ENCODE results near the gene HOXD8.

The HOXD8 gene

GRCh38 chr2:176112375-176113302 is 16.9 kb upstream of the HOXD8 start:
- Histone ChIP-seq H3K9me3 (ENCODE audit: control insufficient read depth, insufficient read depth, low read length) (peaks cover 3% of the 10 kb centered on the region; the same call in 1 of the 2 replicates), H3K36me3 (ENCODE audit: control insufficient read depth, insufficient read depth, low read length) (no peaks in the 10 kb centered on the region), H3K4me1 (ENCODE audit: control insufficient read depth, insufficient read depth, low read length) (peaks cover 8% of the 10 kb centered on the region; the same call in 1 of the 2 replicates), H3K9ac (ENCODE audit: low read depth, low read length) (no peak overlapping the region), H3K27me3 (ENCODE audit: control insufficient read depth, insufficient read depth, low read length) (peaks cover 100% of the 10 kb centered on the region), H3K4me3 (ENCODE audit: low read depth, low read length) (no peak overlapping the region), H3K27ac (ENCODE audit: low read depth, low read length) (no peak overlapping the region)

- H3K27me3 ChIP-seq (ENCODE audit: control insufficient read depth, insufficient read depth, low read length): peaks cover 100% of the 10 kb centered on the region
- peaks cover 3% of the 10 kb centered on the region; the same call in 1 of the 2 replicates for H3K9me3 ChIP-seq (ENCODE audit: control insufficient read depth, insufficient read depth, low read length)
- H3K4me1 ChIP-seq (ENCODE audit: control insufficient read depth, insufficient read depth, low read length): peaks cover 8% of the 10 kb centered on the region; the same call in 1 of the 2 replicates
- no peak overlapping the region for H3K4me3 ChIP-seq (ENCODE audit: low read depth, low read length)
- H3K9ac ChIP-seq (ENCODE audit: low read depth, low read length): no peak overlapping the region
- H3K36me3 ChIP-seq (ENCODE audit: control insufficient read depth, insufficient read depth, low read length): no peaks in the 10 kb centered on the region
- no peak overlapping the region for H3K27ac ChIP-seq (ENCODE audit: low read depth, low read length)
Measured at GRCh38 chr2:176114120-176114929, 15.2 kb upstream of the HOXD8 start.

GRCh38 chr2:176114930-176115625 is 14.4 kb upstream of the HOXD8 start:
- peaks cover 3% of the 10 kb centered on the region; the same call in 1 of the 2 replicates for H3K9me3 ChIP-seq (ENCODE audit: control insufficient read depth, insufficient read depth, low read length)
- H3K27me3 ChIP-seq (ENCODE audit: control insufficient read depth, insufficient read depth, low read length): peaks cover 100% of the 10 kb centered on the region
- H3K4me1 ChIP-seq (ENCODE audit: control insufficient read depth, insufficient read depth, low read length): peaks cover 8% of the 10 kb centered on the region; the same call in 1 of the 2 replicates
- H3K4me3 ChIP-seq (ENCODE audit: low read depth, low read length): no peak overlapping the region
- H3K9ac ChIP-seq (ENCODE audit: low read depth, low read length): no peak overlapping the region
- H3K36me3 ChIP-seq (ENCODE audit: control insufficient read depth, insufficient read depth, low read length): no peaks in the 10 kb centered on the region
- H3K27ac ChIP-seq (ENCODE audit: low read depth, low read length): no peak overlapping the region

GRCh38 chr2:176115883-176116813 is 13.4 kb upstream of the HOXD8 start, which contains the start of gene HOXD10:
HOXD10 (plus strand) TSS chr2:176116778; CDS start chr2:176116834, 56 bp downstream.
- Histone ChIP-seq H3K9ac (ENCODE audit: low read depth, low read length) (no peak within 1 kb of the TSS), H3K36me3 (ENCODE audit: control insufficient read depth, insufficient read depth, low read length) (no peaks in the 10 kb centered on the region), H3K27me3 (ENCODE audit: control insufficient read depth, insufficient read depth, low read length) (peaks cover 100% of the 10 kb centered on the region), H3K9me3 (ENCODE audit: control insufficient read depth, insufficient read depth, low read length) (peaks cover 3% of the 10 kb centered on the region; the same call in 1 of the 2 replicates), H3K4me3 (ENCODE audit: low read depth, low read length) (no peak within 1 kb of the TSS), H3K4me1 (ENCODE audit: control insufficient read depth, insufficient read depth, low read length) (peaks cover 8% of the 10 kb centered on the region; the same call in 1 of the 2 replicates), H3K27ac (ENCODE audit: low read depth, low read length) (no peak within 1 kb of the TSS)

- peaks cover 100% of the 10 kb centered on the region for H3K27me3 ChIP-seq (ENCODE audit: control insufficient read depth, insufficient read depth, low read length)
- H3K4me3 ChIP-seq (ENCODE audit: low read depth, low read length): no peak overlapping the region
- no peak overlapping the region for H3K9ac ChIP-seq (ENCODE audit: low read depth, low read length)
- no peaks in the 10 kb centered on the region for H3K36me3 ChIP-seq (ENCODE audit: control insufficient read depth, insufficient read depth, low read length)
- H3K27ac ChIP-seq (ENCODE audit: low read depth, low read length): no peak overlapping the region
- peaks cover 3% of the 10 kb centered on the region; the same call in 1 of the 2 replicates for H3K9me3 ChIP-seq (ENCODE audit: control insufficient read depth, insufficient read depth, low read length)
- H3K4me1 ChIP-seq (ENCODE audit: control insufficient read depth, insufficient read depth, low read length): peaks cover 11% of the 10 kb centered on the region; the same call in 1 of the 2 replicates
Measured at GRCh38 chr2:176117162-176117822, 12.2 kb upstream of the HOXD8 start.

- Histone ChIP-seq H3K4me3 (ENCODE audit: low read depth, low read length) (no peak overlapping the region), H3K36me3 (ENCODE audit: control insufficient read depth, insufficient read depth, low read length) (no peaks in the 10 kb centered on the region), H3K9me3 (ENCODE audit: control insufficient read depth, insufficient read depth, low read length) (peaks cover 3% of the 10 kb centered on the region; the same call in 1 of the 2 replicates), H3K27ac (ENCODE audit: low read depth, low read length) (no peak overlapping the region), H3K27me3 (ENCODE audit: control insufficient read depth, insufficient read depth, low read length) (peaks cover 100% of the 10 kb centered on the region), H3K9ac (ENCODE audit: low read depth, low read length) (no peak overlapping the region), H3K4me1 (ENCODE audit: control insufficient read depth, insufficient read depth, low read length) (peaks cover 11% of the 10 kb centered on the region; the same call in 1 of the 2 replicates)
Measured at GRCh38 chr2:176117823-176118371, 11.6 kb upstream of the HOXD8 start.

- Histone ChIP-seq H3K27ac (ENCODE audit: low read depth, low read length) (no peak overlapping the region), H3K36me3 (ENCODE audit: control insufficient read depth, insufficient read depth, low read length) (no peaks in the 10 kb centered on the region), H3K9me3 (ENCODE audit: control insufficient read depth, insufficient read depth, low read length) (peaks cover 3% of the 10 kb centered on the region; the same call in 1 of the 2 replicates), H3K9ac (ENCODE audit: low read depth, low read length) (no peak overlapping the region), H3K27me3 (ENCODE audit: control insufficient read depth, insufficient read depth, low read length) (peaks cover 100% of the 10 kb centered on the region), H3K4me3 (ENCODE audit: low read depth, low read length) (no peak overlapping the region), H3K4me1 (ENCODE audit: control insufficient read depth, insufficient read depth, low read length) (peaks cover 10% of the 10 kb centered on the region; the same call in 1 of the 2 replicates)
Measured at GRCh38 chr2:176118601-176119339, 10.7 kb upstream of the HOXD8 start.

- no peak overlapping the region for H3K27ac ChIP-seq (ENCODE audit: low read depth, low read length)
- peaks cover 3% of the 10 kb centered on the region; the same call in 1 of the 2 replicates for H3K4me1 ChIP-seq (ENCODE audit: control insufficient read depth, insufficient read depth, low read length)
- no peaks in the 10 kb centered on the region for H3K36me3 ChIP-seq (ENCODE audit: control insufficient read depth, insufficient read depth, low read length)
- peaks cover 100% of the 10 kb centered on the region for H3K27me3 ChIP-seq (ENCODE audit: control insufficient read depth, insufficient read depth, low read length)
- H3K9me3 ChIP-seq (ENCODE audit: control insufficient read depth, insufficient read depth, low read length): peaks cover 3% of the 10 kb centered on the region; the same call in 1 of the 2 replicates
- H3K9ac ChIP-seq (ENCODE audit: low read depth, low read length): no peak overlapping the region
- H3K4me3 ChIP-seq (ENCODE audit: low read depth, low read length): no peak overlapping the region
Measured at GRCh38 chr2:176120364-176121189, 8.9 kb upstream of the HOXD8 start.
